Measurements from ENCODE around the gene RGS12. TPM values are rescaled to one million over a fixed set of nuclear protein-coding genes. Genes with fewer than 3 reads are reported as not detected.
A peak's percentile ranks its signal among the peaks of the same experiment; 100 is the strongest.

The RGS12 gene
- total RNA-seq, 2 experiments from 2014 or later = 9.7 to 10.9 TPM

DNA sequence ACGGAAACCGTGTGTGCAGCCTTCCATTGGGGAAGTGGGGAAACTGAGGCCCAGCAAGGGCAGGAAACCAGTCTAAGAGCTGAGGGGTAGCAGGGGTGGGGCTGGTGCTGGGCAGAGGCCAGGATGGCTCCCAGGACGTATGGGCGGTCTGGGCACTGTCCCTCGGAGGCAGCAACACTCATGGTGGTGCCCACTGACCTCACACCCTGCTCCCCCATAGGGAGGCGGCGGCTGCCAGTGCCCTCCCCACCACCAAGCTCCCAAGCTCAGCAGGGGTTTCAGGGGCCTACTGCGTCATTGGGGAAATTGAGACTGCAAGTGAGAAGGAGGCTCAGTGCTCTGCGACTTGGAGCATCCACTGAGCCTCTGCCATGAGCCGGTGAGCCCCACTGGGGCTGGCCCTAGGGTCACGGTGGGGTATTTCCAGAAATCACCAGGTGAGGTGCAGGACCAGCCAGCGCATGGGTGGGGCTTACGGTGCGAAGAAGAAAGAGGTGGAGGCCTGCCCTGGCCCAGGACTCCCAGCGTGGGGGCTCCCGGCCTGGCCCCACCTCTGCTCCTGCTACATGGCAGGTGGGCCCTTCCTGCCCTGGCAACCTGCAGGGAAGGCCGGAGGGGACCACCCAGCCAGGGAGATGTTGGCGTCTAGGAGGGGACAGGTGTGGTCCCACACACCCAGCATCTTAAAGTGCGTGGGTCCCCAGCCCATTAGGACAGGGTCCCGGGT lies 42.9 kb upstream of the RGS12 start:
- Mint-ChIP-seq H3K4me1 (no peaks in the 10 kb centered on the region), H3K27ac (peak overlapping the region; percentile 54), H3K4me3 (no peak overlapping the region), H3K27me3 (no peaks in the 10 kb centered on the region), H3K9me3 (no peaks in the 10 kb centered on the region), H3K36me3 (ENCODE audit: low read depth) (no peaks in the 10 kb centered on the region)
- DNase-seq = no peak
- CTCF ChIA-PET = no interaction called here
- POLR2A ChIA-PET = interaction anchor here (0.7 kb wide), 1 partner anchor 13 kb away, joined by 3 read pairs; no protein-coding TSS in a partner anchor

DNA sequence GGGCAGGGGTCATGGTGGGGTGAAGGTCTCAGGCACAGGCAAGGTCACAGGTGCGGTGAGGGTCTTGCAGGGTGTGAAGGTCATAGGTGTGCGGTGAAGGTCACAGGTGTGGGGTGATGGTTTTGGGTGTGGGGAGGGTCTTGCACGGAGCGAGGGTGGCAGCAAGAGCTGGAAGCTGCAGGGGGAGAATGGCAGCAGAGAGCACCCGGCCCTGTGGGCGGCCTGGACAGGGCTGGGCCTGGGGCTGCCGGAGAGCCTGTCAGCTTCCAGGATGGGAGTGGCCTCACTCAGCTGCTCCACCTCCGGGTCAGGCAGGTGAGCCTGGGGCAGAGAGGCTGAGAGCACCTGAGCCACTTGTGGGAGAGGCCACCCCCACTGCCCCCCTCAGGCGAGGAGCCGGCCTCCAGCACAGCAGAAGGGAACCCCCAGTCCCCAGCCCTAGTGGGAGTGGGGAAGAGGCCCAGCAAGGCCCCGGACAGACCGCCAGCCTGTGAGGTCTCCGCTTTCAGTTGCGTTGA lies 42.3 kb upstream of the RGS12 start:
- no peak for DNase-seq
- H3K27me3 Mint-ChIP-seq = no peaks in the 10 kb centered on the region
- no peaks in the 10 kb centered on the region for H3K36me3 Mint-ChIP-seq (ENCODE audit: low read depth)
- no peaks in the 10 kb centered on the region for H3K9me3 Mint-ChIP-seq
- ChIA-PET POLR2A (no interaction called here), CTCF (no interaction called here)
- H3K27ac Mint-ChIP-seq = peak overlapping the region; percentile 54
- no peak overlapping the region for H3K4me3 Mint-ChIP-seq
- H3K4me1 Mint-ChIP-seq = no peaks in the 10 kb centered on the region

- DNase-seq = no peak
- CTCF ChIA-PET = no interaction called here
- H3K4me3 Mint-ChIP-seq = no peak overlapping the region
- H3K27me3 Mint-ChIP-seq = no peaks in the 10 kb centered on the region
- no peaks in the 10 kb centered on the region for H3K36me3 Mint-ChIP-seq (ENCODE audit: low read depth)
- no peaks in the 10 kb centered on the region for H3K9me3 Mint-ChIP-seq
- POLR2A ChIA-PET = no interaction called here
- no peaks in the 10 kb centered on the region for H3K4me1 Mint-ChIP-seq
- H3K27ac Mint-ChIP-seq = no peak overlapping the region
Measured at GRCh38 chr4:3250956-3251690, 41.7 kb upstream of the RGS12 start.

GRCh38 chr4:3251691-3252479 lies 40.9 kb upstream of the RGS12 start:
- Mint-ChIP-seq H3K4me3 (no peak overlapping the region), H3K27me3 (no peaks in the 10 kb centered on the region), H3K9me3 (no peaks in the 10 kb centered on the region), H3K27ac (no peak overlapping the region), H3K4me1 (no peaks in the 10 kb centered on the region), H3K36me3 (ENCODE audit: low read depth) (no peaks in the 10 kb centered on the region)
- POLR2A ChIA-PET = no interaction called here
- CTCF ChIA-PET = interaction anchor here (0.7 kb wide), 1 partner anchor 8 kb away, joined by 3 read pairs; no protein-coding TSS in a partner anchor
- DNase-seq = no peak

GRCh38 chr4:3252480-3252828 lies 40.4 kb upstream of the RGS12 start:
- no peaks in the 10 kb centered on the region for H3K9me3 Mint-ChIP-seq
- no peaks in the 10 kb centered on the region for H3K4me1 Mint-ChIP-seq
- no peaks in the 10 kb centered on the region for H3K27me3 Mint-ChIP-seq
- ChIA-PET POLR2A (no interaction called here), CTCF (interaction anchor here (0.7 kb wide), 1 partner anchor 9 kb away, joined by 3 read pairs; no protein-coding TSS in a partner anchor)
- no peaks in the 10 kb centered on the region for H3K36me3 Mint-ChIP-seq (ENCODE audit: low read depth)
- no peak overlapping the region for H3K27ac Mint-ChIP-seq
- no peak overlapping the region for H3K4me3 Mint-ChIP-seq
- no peak for DNase-seq

DNA sequence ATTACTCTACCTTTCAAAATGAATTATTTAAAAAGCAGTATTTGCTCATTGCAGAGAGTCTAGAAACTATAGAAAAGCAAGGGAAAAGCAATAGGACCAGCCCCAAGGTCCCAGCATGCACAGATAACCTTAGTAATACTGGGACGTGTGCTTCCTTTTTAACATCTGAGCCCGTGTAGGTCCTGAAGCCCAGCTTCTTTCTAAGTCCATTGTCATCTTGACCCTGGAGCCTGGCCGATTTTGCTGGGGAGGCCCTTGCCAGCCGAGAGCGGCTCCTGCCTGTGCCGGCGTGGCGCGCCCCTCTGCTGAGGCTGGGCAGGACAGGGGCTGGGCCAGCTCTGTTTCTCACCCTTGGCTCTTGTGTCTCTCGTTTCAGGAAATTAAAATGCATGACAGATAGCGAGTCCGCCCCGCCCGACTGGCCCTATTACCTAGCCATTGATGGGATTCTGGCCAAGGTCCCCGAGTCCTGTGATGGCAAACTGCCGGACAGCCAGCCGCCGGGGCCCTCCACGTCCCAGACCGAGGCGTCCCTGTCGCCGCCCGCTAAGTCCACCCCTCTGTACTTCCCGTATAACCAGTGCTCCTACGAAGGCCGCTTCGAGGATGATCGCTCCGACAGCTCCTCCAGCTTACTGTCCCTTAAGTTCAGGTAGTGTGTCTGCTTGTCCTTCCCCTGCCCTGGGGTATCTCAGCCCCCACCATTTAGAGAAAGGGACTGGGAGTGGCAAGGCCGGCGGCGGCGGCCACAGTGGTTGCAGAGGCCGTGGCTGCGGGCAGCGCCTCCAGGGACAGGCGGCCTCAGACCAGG lies 39.8 kb upstream of the RGS12 start:
- ChIA-PET POLR2A (no interaction called here), CTCF (interaction anchor here (0.6 to 0.7 kb wide), 2 partner anchors 9 to 1068 kb away, joined by 3 read pairs; no protein-coding TSS in a partner anchor)
- Mint-ChIP-seq H3K9me3 (no peaks in the 10 kb centered on the region), H3K4me1 (no peaks in the 10 kb centered on the region), H3K27me3 (no peaks in the 10 kb centered on the region), H3K36me3 (ENCODE audit: low read depth) (no peaks in the 10 kb centered on the region), H3K4me3 (no peak overlapping the region), H3K27ac (no peak overlapping the region)
- DNase-seq = no peak

DNA sequence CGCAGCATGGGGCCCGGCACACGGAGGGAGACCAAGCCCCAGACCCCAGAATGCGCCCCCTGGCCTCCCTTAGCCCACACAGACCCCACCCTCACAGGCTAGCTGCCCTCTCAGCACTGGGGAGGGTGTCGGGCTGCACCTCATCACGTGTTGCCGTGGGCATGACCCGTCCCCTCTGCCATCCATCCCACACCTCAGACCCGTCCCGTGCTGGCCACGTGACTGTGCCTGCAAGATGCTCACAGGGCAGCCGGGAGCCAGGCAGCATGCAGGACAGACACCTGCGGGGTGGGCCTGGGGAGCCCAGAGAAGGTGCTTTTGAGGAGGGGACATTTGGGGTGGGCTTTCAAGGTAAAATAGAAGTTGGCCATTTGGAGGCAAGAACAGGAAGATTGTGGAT lies 39.0 kb upstream of the RGS12 start:
- Mint-ChIP-seq H3K4me1 (no peaks in the 10 kb centered on the region), H3K27me3 (no peaks in the 10 kb centered on the region), H3K4me3 (no peak overlapping the region), H3K9me3 (no peaks in the 10 kb centered on the region), H3K27ac (no peak overlapping the region), H3K36me3 (ENCODE audit: low read depth) (no peaks in the 10 kb centered on the region)
- ChIA-PET POLR2A (no interaction called here), CTCF (interaction anchor here (0.6 kb wide), 1 partner anchor 1067 kb away, joined by 3 read pairs; no protein-coding TSS in a partner anchor)
- DNase-seq = no peak

- ChIA-PET POLR2A (no interaction called here), CTCF (no interaction called here)
- no peaks in the 10 kb centered on the region for H3K36me3 Mint-ChIP-seq (ENCODE audit: low read depth)
- H3K9me3 Mint-ChIP-seq = no peaks in the 10 kb centered on the region
- H3K27me3 Mint-ChIP-seq = no peaks in the 10 kb centered on the region
- H3K4me1 Mint-ChIP-seq = no peaks in the 10 kb centered on the region
- no peak overlapping the region for H3K27ac Mint-ChIP-seq
- no peak for DNase-seq
- H3K4me3 Mint-ChIP-seq = no peak overlapping the region
Measured at GRCh38 chr4:3254302-3255131, 38.3 kb upstream of the RGS12 start.

GRCh38 chr4:3255611-3256186 lies 37.1 kb upstream of the RGS12 start:
- ChIA-PET POLR2A (no interaction called here), CTCF (interaction anchor here (1.2 to 1.3 kb wide), 2 partner anchors 9 to 11 kb away, joined by 3 to 4 read pairs; no protein-coding TSS in a partner anchor)
- no peak for DNase-seq
- H3K36me3 Mint-ChIP-seq (ENCODE audit: low read depth) = no peaks in the 10 kb centered on the region
- no peaks in the 10 kb centered on the region for H3K27me3 Mint-ChIP-seq
- no peak overlapping the region for H3K4me3 Mint-ChIP-seq
- H3K4me1 Mint-ChIP-seq = no peaks in the 10 kb centered on the region
- no peaks in the 10 kb centered on the region for H3K9me3 Mint-ChIP-seq
- H3K27ac Mint-ChIP-seq = no peak overlapping the region

DNA sequence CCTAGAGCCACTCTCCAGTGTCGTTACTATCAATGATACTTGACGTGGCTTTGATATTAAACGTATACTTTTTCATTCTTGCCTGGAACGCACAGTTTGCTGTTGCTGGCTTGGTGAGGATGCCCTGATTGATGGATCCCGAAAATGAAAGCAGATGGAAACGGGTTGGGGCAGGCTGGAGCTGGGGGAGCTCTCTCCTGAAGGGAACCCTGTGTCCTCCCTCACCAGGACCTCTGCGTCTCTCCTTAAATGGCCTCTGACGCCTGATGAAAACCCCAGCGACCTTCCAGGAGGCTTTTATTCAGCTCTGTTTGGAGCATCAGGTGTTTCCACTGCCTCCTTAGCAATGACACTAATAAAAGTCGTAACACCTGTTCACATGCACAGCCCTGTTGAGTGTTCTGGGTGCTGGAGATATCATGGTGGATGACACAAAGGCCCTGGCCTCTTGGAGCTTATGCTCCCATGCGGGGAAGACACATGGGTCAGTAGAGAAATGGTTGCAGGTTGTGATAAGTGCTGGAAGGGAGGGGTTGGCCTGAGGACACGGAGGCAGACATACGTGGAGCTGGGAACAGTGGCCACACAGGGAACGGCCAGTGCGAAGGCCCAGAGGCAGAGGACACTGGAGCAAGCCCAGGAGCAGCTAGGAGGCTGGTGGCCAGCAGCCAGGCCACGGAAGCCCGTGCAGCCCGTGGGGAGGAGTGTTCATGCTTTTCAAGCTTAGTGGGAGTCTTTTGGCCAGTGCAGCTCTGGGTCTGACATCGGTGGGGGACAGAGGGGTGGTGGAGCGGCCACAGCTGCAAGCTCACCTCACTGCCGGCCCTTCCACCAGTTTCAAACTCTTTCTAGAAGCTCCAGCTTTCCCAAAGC lies 36.4 kb upstream of the RGS12 start:
- no peaks in the 10 kb centered on the region for H3K9me3 Mint-ChIP-seq
- no peaks in the 10 kb centered on the region for H3K4me1 Mint-ChIP-seq
- no peaks in the 10 kb centered on the region for H3K27me3 Mint-ChIP-seq
- no peak overlapping the region for H3K27ac Mint-ChIP-seq
- ChIA-PET POLR2A (no interaction called here), CTCF (interaction anchor here (1.2 to 1.3 kb wide), 2 partner anchors 10 to 12 kb away, joined by 3 to 4 read pairs; no protein-coding TSS in a partner anchor)
- no peak for DNase-seq
- no peaks in the 10 kb centered on the region for H3K36me3 Mint-ChIP-seq (ENCODE audit: low read depth)
- no peak overlapping the region for H3K4me3 Mint-ChIP-seq

DNA sequence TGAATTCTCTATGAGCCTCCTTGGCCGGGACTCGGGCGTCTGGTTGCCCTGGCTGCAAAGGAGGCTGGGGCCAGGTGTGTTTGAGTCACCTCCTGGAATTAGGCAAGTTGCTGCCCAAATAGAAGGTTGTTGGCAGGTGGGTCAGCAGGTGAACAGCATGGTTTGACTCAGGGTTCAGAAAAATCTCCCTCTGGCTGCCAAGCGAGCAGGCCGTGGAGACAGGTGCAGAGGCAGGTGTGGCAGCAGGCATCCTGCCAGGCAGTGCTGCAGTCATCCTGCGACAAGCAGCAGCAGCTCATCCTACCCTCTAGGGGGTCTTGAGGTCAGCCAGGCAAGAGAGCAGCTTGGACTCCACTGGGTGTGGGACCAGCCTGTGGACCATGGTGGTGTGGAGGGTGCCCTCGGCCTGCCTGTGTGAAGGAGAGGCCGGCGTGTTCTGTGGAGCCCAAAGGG lies 35.7 kb upstream of the RGS12 start:
- no peak for DNase-seq
- Mint-ChIP-seq H3K4me1 (no peaks in the 10 kb centered on the region), H3K4me3 (no peak overlapping the region), H3K36me3 (ENCODE audit: low read depth) (no peaks in the 10 kb centered on the region), H3K9me3 (no peaks in the 10 kb centered on the region), H3K27ac (no peak overlapping the region), H3K27me3 (no peaks in the 10 kb centered on the region)
- ChIA-PET CTCF (interaction anchor here (1.3 to 1.4 kb wide), 2 partner anchors 11 to 12 kb away, joined by 3 to 4 read pairs; no protein-coding TSS in a partner anchor), POLR2A (no interaction called here)

Data from activated CD4-positive, alpha-beta T cell treated with anti-CD3 and anti-CD28 coated beads, Interleukin-2, amount 10 ng/mL, durations not matched to agents 7 days and 5 days (primary cell).